H1 (cell line): ENCODE results near the gene PEAK1. TPM values are rescaled to one million over a fixed set of nuclear protein-coding genes. Genes with fewer than 3 reads are reported as not detected.

Source experiments
- BRCA1 ChIP-seq: IDR thresholded peaks from 2 replicates; pipeline ENCODE4 v1.6.1; 2012; ENCODE audit warnings: low read depth, low read length, improper control_type of control experiment
- GABPA ChIP-seq: IDR thresholded peaks from 2 replicates; pipeline ENCODE4 v1.6.1; 2011; ENCODE audit warnings: mild to moderate bottlenecking, low read length, moderate library complexity, borderline replicate concordance; ENCODE audit not compliant: insufficient read depth
- RAD21 ChIP-seq, 2 experiments: IDR thresholded peaks in 1 of 2; conservative IDR thresholded peaks in 1 of 2; 2 replicates each; pipeline ENCODE4 v1.6.1; 2011; ENCODE audit warnings: low read depth in 2 of 2, low read length in 2 of 2, improper control_type of control experiment in 1 of 2, inconsistent platforms in 1 of 2, mild to moderate bottlenecking in 1 of 2, moderate library complexity in 1 of 2
- RNF2 ChIP-seq: fragments of 200-900, 300-1000 bp; sonication (generic); IDR thresholded peaks from 2 replicates; pipeline ENCODE4 v1.7.1; 2016; ENCODE audit warnings: borderline replicate concordance, low read depth, mild to moderate bottlenecking, antibody characterized with exemption, low read length; ENCODE audit not compliant: poor library complexity, severe bottlenecking; ENCODE audit errors: missing control alignments
- SAP30 ChIP-seq: fragments of 300-600 bp; sonication (generic); IDR thresholded peaks from 2 replicates; pipeline ENCODE4 v1.7.1; 2012; ENCODE audit warnings: low read length, moderate library complexity, mild to moderate bottlenecking, inconsistent platforms; ENCODE audit not compliant: insufficient read depth, insufficient replicate concordance
- TBP ChIP-seq: IDR thresholded peaks from 2 replicates; pipeline ENCODE4 v1.6.1; 2011; ENCODE audit warnings: low read depth, low read length, improper control_type of control experiment
- TCF12 ChIP-seq: IDR thresholded peaks from 2 replicates; pipeline ENCODE4 v1.6.1; 2011; ENCODE audit warnings: low read depth, mild to moderate bottlenecking, low read length
- polyA plus RNA-seq, 7 experiments: library from polyadenylated mRNA; depleted of rRNA in 3 of 7; stranded (reverse) in 5 of 7; unstranded in 2 of 7; fragments of >200 nt in 5 of 7; fragments of 200-250 nt in 2 of 7; gene quantifications; 1 replicate in 5 of 7; 2 replicates in 1 of 7; 4 replicates in 1 of 7; pipeline versions ENCODE4 v1.2.1 to v1.2.3, GENCODE V29; 2011 to 2013; ENCODE audit warnings: missing spikeins in 2 of 7, mixed read lengths in 2 of 7
- total RNA-seq: library from RNA; stranded (reverse); fragmentation: NEBNext Ultra II Directional; extraction: Animal tissue kit (Norgen Biotek cat#: 25700); gene quantifications from 2 replicates; pipeline ENCODE4 v1.2.1, GENCODE V29; 2021

The PEAK1 gene
- total and polyA plus RNA-seq, 2 of the 8 experiments (the other 6 are each of a cell fraction or from before 2014, with no cell fraction given) = 8.8 to 44.8 TPM

DNA sequence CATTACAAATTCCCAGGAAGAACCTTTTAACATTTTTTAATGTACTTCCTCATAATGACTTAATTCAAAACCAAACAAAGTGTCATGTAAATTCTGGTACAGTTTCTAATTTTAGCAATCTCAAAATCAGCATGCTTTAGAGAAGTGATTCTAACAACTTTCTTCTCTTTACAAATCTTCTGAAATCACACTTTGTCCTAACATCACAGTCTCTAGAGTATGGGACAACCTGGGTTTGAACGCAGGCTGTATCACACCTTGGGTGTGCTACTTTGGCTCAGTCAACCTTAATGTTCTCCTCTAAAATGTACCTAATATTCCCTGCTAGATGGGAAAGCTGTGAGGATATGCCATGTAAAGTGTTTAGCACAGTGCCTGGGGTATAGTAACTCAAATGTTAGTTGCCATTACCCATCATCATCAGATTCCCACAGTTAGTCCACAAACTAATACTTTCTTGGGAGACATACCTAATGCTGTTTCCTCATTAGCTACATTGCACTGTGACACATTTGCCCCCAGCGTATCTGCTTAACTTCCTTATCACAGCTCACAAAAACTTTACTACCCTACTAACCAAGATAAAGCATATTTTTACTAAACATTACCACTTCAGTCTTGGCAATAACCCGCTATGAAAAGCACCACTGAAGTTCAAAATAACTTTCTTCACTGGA lies 352.1 kb downstream of the PEAK1 start (continued):
- TF ChIP-seq TBP = no peak
- TF ChIP-seq GABPA = no peak
- no peak for TF ChIP-seq RNF2
- no peak for TF ChIP-seq TCF12
- no peak for TF ChIP-seq RAD21 (IDR thresholded peaks at IDR 0.05 in 1 of 2, conservative IDR thresholded peaks at IDR 0.05 in 1 of 2; ENCODE audit: low read depth in 2 of 2, low read length in 2 of 2)
- TF ChIP-seq BRCA1 = no peak
- TF ChIP-seq SAP30 = no peak
